Measurements from ENCODE around the gene LRRK1. TPM values are rescaled to one million over a fixed set of nuclear protein-coding genes. Genes with fewer than 3 reads are reported as not detected.

Gene LRRK1
- total RNA-seq, 3 donors from 2014 or later (not counting 1 experiment from before 2014, with no cell fraction given): 1.2 to 5.5 (median 3.2) TPM

- H3K9me3 ChIP-seq (ENCODE audit: control insufficient read depth, insufficient read depth, low read length): no peaks in the 10 kb centered on the region
- TF ChIP-seq, protein P1, sequence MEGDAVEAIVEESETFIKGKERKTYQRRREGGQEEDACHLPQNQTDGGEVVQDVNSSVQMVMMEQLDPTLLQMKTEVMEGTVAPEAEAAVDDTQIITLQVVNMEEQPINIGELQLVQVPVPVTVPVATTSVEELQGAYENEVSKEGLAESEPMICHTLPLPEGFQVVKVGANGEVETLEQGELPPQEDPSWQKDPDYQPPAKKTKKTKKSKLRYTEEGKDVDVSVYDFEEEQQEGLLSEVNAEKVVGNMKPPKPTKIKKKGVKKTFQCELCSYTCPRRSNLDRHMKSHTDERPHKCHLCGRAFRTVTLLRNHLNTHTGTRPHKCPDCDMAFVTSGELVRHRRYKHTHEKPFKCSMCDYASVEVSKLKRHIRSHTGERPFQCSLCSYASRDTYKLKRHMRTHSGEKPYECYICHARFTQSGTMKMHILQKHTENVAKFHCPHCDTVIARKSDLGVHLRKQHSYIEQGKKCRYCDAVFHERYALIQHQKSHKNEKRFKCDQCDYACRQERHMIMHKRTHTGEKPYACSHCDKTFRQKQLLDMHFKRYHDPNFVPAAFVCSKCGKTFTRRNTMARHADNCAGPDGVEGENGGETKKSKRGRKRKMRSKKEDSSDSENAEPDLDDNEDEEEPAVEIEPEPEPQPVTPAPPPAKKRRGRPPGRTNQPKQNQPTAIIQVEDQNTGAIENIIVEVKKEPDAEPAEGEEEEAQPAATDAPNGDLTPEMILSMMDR (IDR thresholded peaks at IDR 0.05): no peak
- H3K27me3 ChIP-seq (ENCODE audit: control insufficient read depth, insufficient read depth, low read length): no peaks in the 10 kb centered on the region
- no peaks in the 10 kb centered on the region for H3K27me3 Mint-ChIP-seq (ENCODE audit: low read depth in 2 of 2)
- no peaks in the 10 kb centered on the region for H3K36me3 Mint-ChIP-seq
- H3K27ac ChIP-seq (ENCODE audit: low read length): no peak overlapping the region
- 94% methylated on average over 9 of the region's 9 CpGs for WGBS (ENCODE audit: insufficient coverage)
- ATAC-seq: no peak
- H3K36me3 ChIP-seq (ENCODE audit: control insufficient read depth, insufficient read depth, low read length): no peaks in the 10 kb centered on the region
- H3K9me3 Mint-ChIP-seq: no peaks in the 10 kb centered on the region
- no peak overlapping the region for H3K4me3 Mint-ChIP-seq
- no peak for DNase-seq
- intact Hi-C loops (cut with micrococcal nuclease): no loop called here
- no peak overlapping the region for H3K27ac Mint-ChIP-seq
- H3K4me1 Mint-ChIP-seq: no peaks in the 10 kb centered on the region
- no peak overlapping the region for H3K4me3 ChIP-seq (ENCODE audit: low read length)
- no peaks in the 10 kb centered on the region for H3K4me1 ChIP-seq (ENCODE audit: control insufficient read depth, insufficient read depth, low read length)
Observed at GRCh38 chr15:101063212-101063611, 144.1 kb downstream of the LRRK1 start.

- ATAC-seq (no peak), DNase-seq (no peak)
- H3K27me3 Mint-ChIP-seq (ENCODE audit: low read depth in 2 of 2): no peaks in the 10 kb centered on the region
- H3K4me1 ChIP-seq (ENCODE audit: control insufficient read depth, insufficient read depth, low read length): no peaks in the 10 kb centered on the region
- H3K4me3 ChIP-seq (ENCODE audit: low read length): no peak overlapping the region
- H3K4me3 Mint-ChIP-seq: no peak overlapping the region
- H3K9me3 ChIP-seq (ENCODE audit: control insufficient read depth, insufficient read depth, low read length): no peaks in the 10 kb centered on the region
- H3K36me3 Mint-ChIP-seq: no peaks in the 10 kb centered on the region
- no peak overlapping the region for H3K27ac ChIP-seq (ENCODE audit: low read length)
- no peaks in the 10 kb centered on the region for H3K27me3 ChIP-seq (ENCODE audit: control insufficient read depth, insufficient read depth, low read length)
- H3K27ac Mint-ChIP-seq: no peak overlapping the region
- 94% methylated on average over 30 of the region's 30 CpGs for WGBS (ENCODE audit: insufficient coverage)
- no peaks in the 10 kb centered on the region for H3K36me3 ChIP-seq (ENCODE audit: control insufficient read depth, insufficient read depth, low read length)
- TF ChIP-seq, protein P1 (IDR thresholded peaks at IDR 0.05): no peak
- H3K4me1 Mint-ChIP-seq: no peaks in the 10 kb centered on the region
- intact Hi-C loops (cut with micrococcal nuclease): no loop called here
- H3K9me3 Mint-ChIP-seq: no peaks in the 10 kb centered on the region
Observed at GRCh38 chr15:101063891-101064794, 145.0 kb downstream of the LRRK1 start.

GRCh38 chr15:101064795-101065569, 145.8 kb downstream of the LRRK1 start:
- H3K27ac Mint-ChIP-seq: no peak overlapping the region
- no peaks in the 10 kb centered on the region for H3K27me3 ChIP-seq (ENCODE audit: control insufficient read depth, insufficient read depth, low read length)
- H3K4me1 ChIP-seq (ENCODE audit: control insufficient read depth, insufficient read depth, low read length): no peaks in the 10 kb centered on the region
- no peaks in the 10 kb centered on the region for H3K9me3 Mint-ChIP-seq
- H3K9me3 ChIP-seq (ENCODE audit: control insufficient read depth, insufficient read depth, low read length): no peaks in the 10 kb centered on the region
- TF ChIP-seq, protein P1 (IDR thresholded peaks at IDR 0.05): no peak
- WGBS (ENCODE audit: insufficient coverage): 93% methylated on average over 19 of the region's 19 CpGs
- no peaks in the 10 kb centered on the region for H3K4me1 Mint-ChIP-seq
- H3K27ac ChIP-seq (ENCODE audit: low read length): no peak overlapping the region
- H3K36me3 ChIP-seq (ENCODE audit: control insufficient read depth, insufficient read depth, low read length): no peaks in the 10 kb centered on the region
- no peaks in the 10 kb centered on the region for H3K36me3 Mint-ChIP-seq
- ATAC-seq (no peak), DNase-seq (no peak)
- no peak overlapping the region for H3K4me3 ChIP-seq (ENCODE audit: low read length)
- no peak overlapping the region for H3K4me3 Mint-ChIP-seq
- intact Hi-C loops (cut with micrococcal nuclease): no loop called here
- H3K27me3 Mint-ChIP-seq (ENCODE audit: low read depth in 2 of 2): no peaks in the 10 kb centered on the region

Measured in natural killer cell (primary cell).